HCT116 (cell line): ENCODE measurements around the gene ENPP3. TPM values are rescaled to one million over a fixed set of nuclear protein-coding genes. Genes with fewer than 3 reads are reported as not detected.

Source experiments
- ATAC-seq: fragments of 200-7000 bp; cut with Tn5 transposase; 2 replicates; pipeline ENCODE4 v1.9.1; 2020; ENCODE audit warnings: mild to moderate bottlenecking, moderate library complexity
- BruUV-seq: library from RNA; stranded (reverse); fragments of 400-500 nt; replicated peaks from 2 replicates; lab custom pipeline; 2021; lab: Mats Ljungman, UMichigan
- CTCF ChIA-PET: fragments of 300-600 bp; sonication (Branson Sonifier 250); formaldehyde crosslinking; loops from one replicate; lab custom pipeline; 2021; ENCODE audit warnings: antibody characterized with exemption; lab: Charles Lee
- POLR2A ChIA-PET: fragments of 300-600, 350-600 bp; sonication (Branson Sonifier 250); formaldehyde crosslinking; loops from one replicate; lab custom pipeline; 2021; ENCODE audit warnings: antibody characterized with exemption; lab: Charles Lee
- RAD21 ChIA-PET, 2 experiments: fragments of 300-600 bp; sonication (Branson Sonifier 250); formaldehyde crosslinking; loops; one replicate each; lab custom pipeline; 2023; ENCODE audit warnings: low total read pairs in 2 of 2; ENCODE audit not compliant: uncharacterized antibody in 2 of 2, unreplicated experiment in 2 of 2, low non-redundant PET in 1 of 2; lab: Charles Lee
- DNase-seq: peaks from one replicate; pipeline ENCODE4 v3.0.0-alpha.2; 2010; ENCODE audit warnings: low read depth, low spot score
- H2AFZ ChIP-seq: fragments of 200-600 bp; shearing (Covaris generic), sonication (generic); 2 replicates; pipeline ENCODE4 v1.6.1; 2017; ENCODE audit warnings: low read depth, mixed run types, mixed read lengths, antibody characterized with exemption, low read length; ENCODE audit not compliant: poor library complexity, severe bottlenecking
- H3K27ac ChIP-seq: 2 replicates; pipeline ENCODE4 v1.5.1; 2012; ENCODE audit warnings: low read depth, low read length
- H3K27me3 ChIP-seq: fragments of 200-600 bp; sonication (generic); 2 replicates; pipeline ENCODE4 v1.6.1; 2016; ENCODE audit warnings: mixed run types, low read length, mixed read lengths; ENCODE audit not compliant: insufficient read depth
- H3K36me3 ChIP-seq, 2 experiments: fragments of 200-500 bp in 1 of 2; fragments of 200-600 bp in 1 of 2; sonication (Bioruptor generic) in 1 of 2; sonication (generic) in 1 of 2; 2 replicates each; pipeline versions ENCODE4 v1.5.1 to v1.6.1; 2014 to 2016; ENCODE audit warnings: low read length in 2 of 2, inconsistent platforms in 1 of 2, mixed read lengths in 1 of 2, mixed run types in 1 of 2; ENCODE audit not compliant: insufficient read depth in 2 of 2, control insufficient read depth in 1 of 2
- H3K4me1 ChIP-seq, 2 experiments: fragments of 200-600 bp in 1 of 2; sonication (generic) in 1 of 2; 2 replicates each; pipeline versions ENCODE4 v1.5.1 to v1.6.1; 2012 to 2017; ENCODE audit warnings: low read length in 2 of 2, inconsistent platforms in 1 of 2, mild to moderate bottlenecking in 1 of 2, mixed read lengths in 1 of 2, mixed run types in 1 of 2, moderate library complexity in 1 of 2; ENCODE audit not compliant: insufficient read depth in 2 of 2, control insufficient read depth in 1 of 2
- H3K4me2 ChIP-seq: fragments of 200-600 bp; sonication (generic); 2 replicates; pipeline ENCODE4 v1.6.1; 2017; ENCODE audit warnings: mixed run types, low read length, mixed read lengths
- H3K4me3 ChIP-seq, 2 experiments: fragments of 200-600 bp in 1 of 2; sonication (generic) in 1 of 2; replicated peaks in 1 of 2; 2 replicates each; pipeline ENCODE4 v1.5.1; 2011 to 2016; ENCODE audit warnings: low read length in 2 of 2, control low read depth in 1 of 2, low read depth in 1 of 2, mild to moderate bottlenecking in 1 of 2, mixed read lengths in 1 of 2, mixed run types in 1 of 2
- H3K79me2 ChIP-seq: fragments of 200-600 bp; sonication (generic); 2 replicates; pipeline ENCODE4 v1.6.1; 2017; ENCODE audit warnings: mild to moderate bottlenecking, mixed run types, low read length, moderate library complexity, mixed read lengths; ENCODE audit not compliant: insufficient read depth
- H3K9ac ChIP-seq: fragments of 200-600 bp; sonication (generic); 2 replicates; pipeline ENCODE4 v1.6.1; 2016; ENCODE audit warnings: low read length, mixed read lengths
- H3K9me2 ChIP-seq: fragments of 200-600 bp; sonication (generic), shearing (Covaris generic); 2 replicates; pipeline ENCODE4 v1.6.1; 2017; ENCODE audit warnings: mixed run types, mild to moderate bottlenecking, moderate library complexity; ENCODE audit not compliant: insufficient read depth
- H3K9me3 ChIP-seq, 2 experiments: fragments of 200-500 bp in 1 of 2; fragments of 200-600 bp in 1 of 2; sonication (Bioruptor generic) in 1 of 2; sonication (generic) in 1 of 2; 2 replicates each; pipeline ENCODE4 v1.6.1; 2014 to 2017; ENCODE audit warnings: low read length in 2 of 2, mixed read lengths in 2 of 2, inconsistent platforms in 1 of 2, low read depth in 1 of 2, mild to moderate bottlenecking in 1 of 2, mixed run types in 1 of 2, moderate library complexity in 1 of 2; ENCODE audit not compliant: control insufficient read depth in 1 of 2, insufficient read depth in 1 of 2
- H4K20me1 ChIP-seq: fragments of 200-600 bp; sonication (generic), shearing (Covaris generic); 2 replicates; pipeline ENCODE4 v1.6.1; 2017; ENCODE audit warnings: mixed run types, mild to moderate bottlenecking, moderate library complexity; ENCODE audit not compliant: insufficient read depth
- ATF3 ChIP-seq: IDR thresholded peaks from 2 replicates; pipeline ENCODE4 v1.6.1; 2012
- CEBPB ChIP-seq: IDR thresholded peaks from 2 replicates; pipeline ENCODE4 v1.6.1; 2012; ENCODE audit warnings: low read depth
- EGR1 ChIP-seq: IDR thresholded peaks from 2 replicates; pipeline ENCODE4 v1.6.1; 2012; ENCODE audit warnings: low read depth
- EZH2 ChIP-seq: fragments of 200-600 bp; sonication (generic); IDR thresholded peaks from 2 replicates; pipeline ENCODE4 v1.6.1; 2017; ENCODE audit warnings: antibody characterized with exemption, mixed run types
- FOSL1 ChIP-seq: IDR thresholded peaks from 2 replicates; pipeline ENCODE4 v1.6.1; 2012; ENCODE audit warnings: low read depth
- JUND ChIP-seq: IDR thresholded peaks from 2 replicates; pipeline ENCODE4 v1.6.1; 2012
- MAX ChIP-seq: IDR thresholded peaks from 2 replicates; pipeline ENCODE4 v1.6.1; 2012
- RAD21 ChIP-seq: IDR thresholded peaks from 2 replicates; pipeline ENCODE4 v1.6.1; 2012; ENCODE audit warnings: low read depth, mild to moderate bottlenecking
- SIN3A ChIP-seq: IDR thresholded peaks from 2 replicates; pipeline ENCODE4 v1.6.1; 2012; ENCODE audit warnings: low read depth
- SP1 ChIP-seq: IDR thresholded peaks from 2 replicates; pipeline ENCODE4 v1.6.1; 2012; ENCODE audit warnings: low read depth
- TCF7L2 ChIP-seq: IDR thresholded peaks from 2 replicates; pipeline ENCODE4 v1.7.0; 2011; ENCODE audit warnings: borderline replicate concordance, inconsistent platforms; ENCODE audit not compliant: insufficient read depth, insufficient read length; ENCODE audit errors: extremely low read depth
- ZFX ChIP-seq: fragments of 450-650 bp; IDR thresholded peaks from 2 replicates; pipeline ENCODE4 v1.6.1; 2017
- intact Hi-C: fragments of 100-400 bp; cut with micrococcal nuclease; formaldehyde crosslinking; loops from 2 replicates; pipeline ENCODE4 v1.10.0; 2022
- total RNA-seq: library from RNA; stranded (reverse); gene quantifications from one replicate; pipeline ENCODE4 v1.2.1, GENCODE V29; 2021; ENCODE audit not compliant: unreplicated experiment
- TF ChIP-seq, protein P1 (sequence below), 3 experiments: fragments of 200-600 bp in 1 of 3; sonication (generic) in 1 of 3; IDR thresholded peaks in 2 of 3; conservative IDR thresholded peaks in 1 of 3; 2 replicates each; pipeline ENCODE4 v1.5.1; 2012 to 2017; ENCODE audit warnings: low read depth in 2 of 3, low read length in 2 of 3, antibody characterized with exemption in 1 of 3, borderline replicate concordance in 1 of 3, control low read depth in 1 of 3, mild to moderate bottlenecking in 1 of 3, mixed read lengths in 1 of 3, mixed run types in 1 of 3, moderate library complexity in 1 of 3; ENCODE audit not compliant: insufficient read depth in 1 of 3
- TF ChIP-seq, protein P2 (sequence below): IDR thresholded peaks from 2 replicates; pipeline ENCODE4 v1.6.1; 2011; ENCODE audit warnings: mild to moderate bottlenecking, low read length, moderate library complexity; ENCODE audit not compliant: insufficient replicate concordance; ENCODE audit errors: extremely low read depth

ENPP3 gene
- total RNA-seq, 1 experiment from 2014 or later, result 0.15 TPM

DNA sequence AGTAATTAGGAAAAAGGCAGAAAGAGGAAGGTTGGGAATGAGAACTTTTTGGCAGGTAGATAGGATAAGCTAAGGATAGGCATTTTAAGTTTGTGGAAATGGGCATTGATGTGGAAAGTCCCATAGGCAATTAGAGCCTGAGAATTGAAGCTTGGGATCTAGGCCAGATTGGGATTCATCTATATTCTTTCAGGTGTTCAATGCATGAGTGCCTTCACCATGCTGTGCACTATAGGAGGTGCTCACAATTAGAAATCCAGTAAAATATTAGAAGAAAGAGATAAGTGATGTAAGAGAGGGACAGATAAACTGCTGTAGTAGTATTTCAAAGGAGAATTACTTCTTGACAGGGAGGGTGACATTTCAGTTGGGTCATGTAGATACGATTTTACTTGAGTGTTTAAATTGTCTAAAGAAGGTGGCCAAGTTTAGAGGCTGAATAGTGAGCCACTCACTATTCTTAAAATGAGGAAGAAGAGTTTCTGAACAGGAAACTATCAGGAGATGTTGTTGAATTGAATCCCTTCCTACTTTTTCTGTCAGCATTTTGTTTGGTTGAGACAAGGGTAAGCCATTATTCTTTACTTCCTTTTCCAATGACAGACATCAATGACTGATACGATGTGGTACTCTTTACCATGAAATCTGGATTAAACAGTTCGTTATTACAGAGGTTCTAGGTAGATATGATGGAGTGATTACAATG, 104.7 kb downstream of the ENPP3 start:
- DNase-seq (no peak), ATAC-seq (no peak)
- Histone ChIP-seq H4K20me1 (no peaks in the 10 kb centered on the region), H3K9me3 (no peaks in the 10 kb centered on the region), H2AFZ (no peak overlapping the region), H3K79me2 (no peaks in the 10 kb centered on the region), H3K36me3 (no peaks in the 10 kb centered on the region), H3K4me3 (no peak overlapping the region), H3K4me2 (no peak overlapping the region), H3K4me1 (no peaks in the 10 kb centered on the region), H3K9me2 (no peaks in the 10 kb centered on the region), H3K9ac (no peak overlapping the region), H3K27me3 (no peaks in the 10 kb centered on the region), H3K27ac (no peak overlapping the region)
- BruUV-seq, result no TSS peak
- POLR2A ChIA-PET, result no interaction called here
- CTCF ChIA-PET, result no interaction called here
- no peak for TF ChIP-seq ATF3
- intact Hi-C loops, result no loop called here
- RAD21 ChIA-PET, result no interaction called here

GRCh38 chr6:131744432-131745287, 107.6 kb downstream of the ENPP3 start:
- intact Hi-C loops, result no loop called here
- ChIA-PET CTCF (no interaction called here), POLR2A (interaction anchor here (0.6 kb wide), 1 partner anchor 204 kb away, joined by 4 read pairs; no protein-coding TSS in a partner anchor), RAD21 (no interaction called here)
- Histone ChIP-seq H3K4me3 (no peak overlapping the region), H3K4me1 (no peaks in the 10 kb centered on the region), H2AFZ (no peak overlapping the region), H3K27ac (no peak overlapping the region), H3K9me3 (no peaks in the 10 kb centered on the region), H3K9ac (no peak overlapping the region), H3K36me3 (no peaks in the 10 kb centered on the region), H3K4me2 (no peak overlapping the region), H3K27me3 (no peaks in the 10 kb centered on the region), H4K20me1 (no peaks in the 10 kb centered on the region), H3K9me2 (no peaks in the 10 kb centered on the region), H3K79me2 (no peaks in the 10 kb centered on the region)
- DNase-seq, result no peak
- no TSS peak for BruUV-seq
- no peak for ATAC-seq
- no peak for TF ChIP-seq FOSL1
- no peak for TF ChIP-seq CEBPB
- TF ChIP-seq JUND, result no peak
- no peak for TF ChIP-seq ATF3
- TF ChIP-seq EZH2, result no peak
- no peak for TF ChIP-seq ZFX
- no peak for TF ChIP-seq EGR1
- no peak for TF ChIP-seq RAD21
- TF ChIP-seq, protein P1, sequence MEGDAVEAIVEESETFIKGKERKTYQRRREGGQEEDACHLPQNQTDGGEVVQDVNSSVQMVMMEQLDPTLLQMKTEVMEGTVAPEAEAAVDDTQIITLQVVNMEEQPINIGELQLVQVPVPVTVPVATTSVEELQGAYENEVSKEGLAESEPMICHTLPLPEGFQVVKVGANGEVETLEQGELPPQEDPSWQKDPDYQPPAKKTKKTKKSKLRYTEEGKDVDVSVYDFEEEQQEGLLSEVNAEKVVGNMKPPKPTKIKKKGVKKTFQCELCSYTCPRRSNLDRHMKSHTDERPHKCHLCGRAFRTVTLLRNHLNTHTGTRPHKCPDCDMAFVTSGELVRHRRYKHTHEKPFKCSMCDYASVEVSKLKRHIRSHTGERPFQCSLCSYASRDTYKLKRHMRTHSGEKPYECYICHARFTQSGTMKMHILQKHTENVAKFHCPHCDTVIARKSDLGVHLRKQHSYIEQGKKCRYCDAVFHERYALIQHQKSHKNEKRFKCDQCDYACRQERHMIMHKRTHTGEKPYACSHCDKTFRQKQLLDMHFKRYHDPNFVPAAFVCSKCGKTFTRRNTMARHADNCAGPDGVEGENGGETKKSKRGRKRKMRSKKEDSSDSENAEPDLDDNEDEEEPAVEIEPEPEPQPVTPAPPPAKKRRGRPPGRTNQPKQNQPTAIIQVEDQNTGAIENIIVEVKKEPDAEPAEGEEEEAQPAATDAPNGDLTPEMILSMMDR (IDR thresholded peaks at IDR 0.05 in 2 of 3, conservative IDR thresholded peaks at IDR 0.05 in 1 of 3; ENCODE audit: borderline replicate concordance in 1 of 3, insufficient read depth in 1 of 3, low read depth in 2 of 3, low read length in 2 of 3), result no peak
- no peak for TF ChIP-seq SIN3A
- no peak for TF ChIP-seq TCF7L2
- no peak for TF ChIP-seq SP1
- no peak for TF ChIP-seq MAX
- TF ChIP-seq, protein P2, sequence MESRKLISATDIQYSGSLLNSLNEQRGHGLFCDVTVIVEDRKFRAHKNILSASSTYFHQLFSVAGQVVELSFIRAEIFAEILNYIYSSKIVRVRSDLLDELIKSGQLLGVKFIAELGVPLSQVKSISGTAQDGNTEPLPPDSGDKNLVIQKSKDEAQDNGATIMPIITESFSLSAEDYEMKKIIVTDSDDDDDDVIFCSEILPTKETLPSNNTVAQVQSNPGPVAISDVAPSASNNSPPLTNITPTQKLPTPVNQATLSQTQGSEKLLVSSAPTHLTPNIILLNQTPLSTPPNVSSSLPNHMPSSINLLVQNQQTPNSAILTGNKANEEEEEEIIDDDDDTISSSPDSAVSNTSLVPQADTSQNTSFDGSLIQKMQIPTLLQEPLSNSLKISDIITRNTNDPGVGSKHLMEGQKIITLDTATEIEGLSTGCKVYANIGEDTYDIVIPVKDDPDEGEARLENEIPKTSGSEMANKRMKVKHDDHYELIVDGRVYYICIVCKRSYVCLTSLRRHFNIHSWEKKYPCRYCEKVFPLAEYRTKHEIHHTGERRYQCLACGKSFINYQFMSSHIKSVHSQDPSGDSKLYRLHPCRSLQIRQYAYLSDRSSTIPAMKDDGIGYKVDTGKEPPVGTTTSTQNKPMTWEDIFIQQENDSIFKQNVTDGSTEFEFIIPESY, result no peak
